OCI-LY7 (cell line): Measurements from ENCODE around the gene INSRR. TPM values are rescaled to one million over a fixed set of nuclear protein-coding genes. Genes with fewer than 3 reads are reported as not detected.

ENCODE experiments used
- BruUV-seq: library from RNA; stranded (reverse); fragments of 400-500 nt; replicated peaks from 2 replicates; lab custom pipeline; 2021; lab: Mats Ljungman, UMichigan
- CTCF ChIA-PET: fragments of 300-600 bp; sonication (Branson Sonifier 250); formaldehyde crosslinking; loops from one replicate; lab custom pipeline; 2022; ENCODE audit warnings: antibody characterized with exemption; ENCODE audit not compliant: unreplicated experiment; lab: Charles Lee
- POLR2A ChIA-PET: fragments of 300-600 bp; sonication (Branson Sonifier 250); formaldehyde crosslinking; loops from one replicate; lab custom pipeline; 2022; ENCODE audit warnings: antibody characterized with exemption; lab: Charles Lee
- DNase-seq: peaks from one replicate; pipeline ENCODE4 v3.0.0-alpha.2; 2015; ENCODE audit warnings: low spot score
- H2AFZ ChIP-seq: fragments of 200-600 bp; sonication (generic), shearing (Covaris generic); 2 replicates; pipeline ENCODE4 v1.6.1; 2014; ENCODE audit warnings: mild to moderate bottlenecking, antibody characterized with exemption, low read length, moderate library complexity
- H3K27ac ChIP-seq: fragments of 200-600 bp; sonication (generic); 2 replicates; pipeline ENCODE4 v1.5.1; 2014; ENCODE audit warnings: mixed run types, low read depth, mild to moderate bottlenecking, moderate library complexity, low read length, inconsistent platforms; ENCODE audit not compliant: poor library complexity, severe bottlenecking
- H3K36me3 ChIP-seq: fragments of 200-600 bp; sonication (generic); 2 replicates; pipeline ENCODE4 v1.6.1; 2014; ENCODE audit warnings: mild to moderate bottlenecking, antibody characterized with exemption, low read length, moderate library complexity, mixed read lengths; ENCODE audit not compliant: insufficient read depth
- H3K4me1 ChIP-seq: fragments of 200-600 bp; sonication (generic); 2 replicates; pipeline ENCODE4 v1.5.1; 2014; ENCODE audit warnings: mild to moderate bottlenecking, low read length; ENCODE audit not compliant: insufficient read depth, poor library complexity, severe bottlenecking
- H3K4me2 ChIP-seq: fragments of 200-600 bp; sonication (generic); 2 replicates; pipeline ENCODE4 v1.6.1; 2014; ENCODE audit warnings: mild to moderate bottlenecking, low read length
- H3K4me3 ChIP-seq: fragments of 200-600 bp; sonication (generic); 2 replicates; pipeline ENCODE4 v1.5.1; 2014; ENCODE audit warnings: mild to moderate bottlenecking, low read depth, low read length; ENCODE audit not compliant: poor library complexity, severe bottlenecking
- H3K79me2 ChIP-seq: fragments of 200-600 bp; sonication (generic); 2 replicates; pipeline ENCODE4 v1.6.1; 2016; ENCODE audit warnings: low read depth, mild to moderate bottlenecking, low read length, moderate library complexity, mixed read lengths; ENCODE audit not compliant: insufficient read depth
- H3K9me2 ChIP-seq: fragments of 200-600 bp; sonication (generic); 2 replicates; pipeline ENCODE4 v1.6.1; 2016; ENCODE audit warnings: mild to moderate bottlenecking, low read length, mixed read lengths; ENCODE audit not compliant: insufficient read depth
- H3K9me3 ChIP-seq: fragments of 200-600 bp; sonication (generic); 2 replicates; pipeline ENCODE4 v1.6.1; 2014; ENCODE audit warnings: mild to moderate bottlenecking, mixed run types, low read length, mixed read lengths
- H4K20me1 ChIP-seq: fragments of 200-600 bp; sonication (generic); 2 replicates; pipeline ENCODE4 v1.6.1; 2014; ENCODE audit warnings: mild to moderate bottlenecking, antibody characterized with exemption, low read length, moderate library complexity, mixed read lengths; ENCODE audit not compliant: insufficient read depth
- EZH2phosphoT487 ChIP-seq: fragments of 200-600 bp; sonication (generic); IDR thresholded peaks from 2 replicates; pipeline ENCODE4 v1.6.1; 2018; ENCODE audit warnings: low read depth, borderline replicate concordance, mild to moderate bottlenecking, mixed run types, antibody characterized with exemption, low read length, moderate library complexity, mixed read lengths
- intact Hi-C: fragments of 100-400 bp; cut with micrococcal nuclease; formaldehyde crosslinking; loops from one replicate; pipeline ENCODE4 v1.10.0; 2022; ENCODE audit not compliant: unreplicated experiment
- total RNA-seq, 2 experiments: library from RNA; depleted of rRNA in 1 of 2; stranded (reverse); fragments of >200 nt in 1 of 2; shearing (Covaris generic) in 1 of 2; gene quantifications; 2 replicates each; pipeline ENCODE4 v1.2.3, GENCODE V29; 2014 to 2022
- TF ChIP-seq, protein P1 (sequence below): fragments of 200-600 bp; sonication (generic); conservative IDR thresholded peaks from 2 replicates; pipeline ENCODE4 v1.5.1; 2014; ENCODE audit warnings: mild to moderate bottlenecking, antibody characterized with exemption, low read length, moderate library complexity, mixed read lengths

The INSRR gene
- total RNA-seq, 2 experiments from 2014 or later = not detected

DNA sequence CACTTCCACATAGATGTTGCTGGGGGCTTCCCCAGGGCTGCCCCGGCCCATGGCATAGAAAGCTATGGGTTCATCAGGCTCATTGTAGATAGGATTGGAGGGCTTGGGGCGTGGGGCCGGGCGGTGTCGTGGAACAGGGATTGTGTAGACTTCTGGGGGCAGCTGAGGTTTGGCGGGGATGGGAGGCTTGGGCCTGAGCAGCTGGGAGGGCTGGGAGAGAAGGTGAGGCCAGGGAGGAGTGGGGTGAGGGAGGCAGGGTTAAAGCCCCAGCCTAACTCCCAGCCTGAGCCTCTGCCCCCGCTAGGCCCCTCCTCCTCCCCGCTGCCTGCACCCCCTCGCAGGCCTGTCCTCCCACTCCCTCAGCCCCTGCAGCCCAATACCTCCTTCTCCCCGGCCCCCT lies 49.6 kb downstream of the INSRR start:
- BruUV-seq = no TSS peak

DNA sequence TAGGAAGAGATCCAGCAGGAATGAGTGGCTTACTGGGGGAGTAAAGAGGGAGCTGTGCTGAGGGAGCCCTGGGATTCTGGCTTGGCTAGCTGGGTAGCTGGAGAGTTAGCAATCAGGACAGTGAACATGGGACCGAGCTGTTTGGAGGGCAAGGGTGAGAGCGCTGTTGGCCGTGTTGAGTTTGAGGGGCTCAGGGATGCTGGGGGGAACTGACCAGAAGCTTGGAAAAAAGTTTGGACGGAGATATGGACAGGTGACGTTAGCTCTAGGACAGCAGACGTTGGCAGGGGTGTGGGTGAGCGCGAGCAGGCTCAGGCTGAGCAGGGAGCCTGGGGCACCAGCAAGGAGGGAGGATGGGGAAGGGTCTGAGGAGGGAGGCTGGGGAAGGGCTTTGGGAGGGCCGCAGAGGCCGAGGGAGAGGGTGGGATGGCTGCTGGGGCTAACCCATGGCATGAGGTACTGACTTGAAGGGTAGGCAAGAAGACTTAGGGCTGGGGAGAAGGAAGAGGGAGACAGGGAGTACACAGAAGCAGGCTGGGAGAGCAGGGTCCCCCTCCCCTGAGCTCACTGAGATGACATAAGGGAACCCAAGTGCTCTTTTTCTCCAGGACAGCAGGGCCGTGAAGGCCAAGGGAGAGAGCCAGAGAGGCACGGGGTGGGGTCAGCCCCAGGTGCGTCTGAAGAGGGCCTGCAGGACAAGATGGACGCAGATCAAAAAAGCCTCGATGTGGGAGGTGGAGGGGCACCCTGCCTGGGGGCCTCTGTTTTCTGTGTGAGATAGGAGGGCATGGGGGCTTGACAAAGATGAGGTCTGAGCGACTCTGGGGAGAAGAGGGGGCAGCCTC lies 50.5 kb downstream of the INSRR start:
- BruUV-seq = no TSS peak
- POLR2A ChIA-PET = interaction anchor here (1.3 kb wide), 1 partner anchor 22 kb away, joined by 3 read pairs; no protein-coding TSS in a partner anchor

More for the DNA sequence above, 49.6 kb downstream of the INSRR start:
- Histone ChIP-seq H3K4me2 (no peak overlapping the region), H3K36me3 (no peaks in the 10 kb centered on the region; the same call in 1 of the 2 replicates), H3K4me1 (peaks cover 14% of the 10 kb centered on the region), H2AFZ (no peak overlapping the region), H3K79me2 (no peaks in the 10 kb centered on the region), H3K4me3 (no peak overlapping the region), H3K9me2 (no peaks in the 10 kb centered on the region), H3K27ac (no peak overlapping the region), H3K9me3 (no peaks in the 10 kb centered on the region), H4K20me1 (no peaks in the 10 kb centered on the region)
- CTCF ChIA-PET = no interaction called here
- TF ChIP-seq, protein P1, sequence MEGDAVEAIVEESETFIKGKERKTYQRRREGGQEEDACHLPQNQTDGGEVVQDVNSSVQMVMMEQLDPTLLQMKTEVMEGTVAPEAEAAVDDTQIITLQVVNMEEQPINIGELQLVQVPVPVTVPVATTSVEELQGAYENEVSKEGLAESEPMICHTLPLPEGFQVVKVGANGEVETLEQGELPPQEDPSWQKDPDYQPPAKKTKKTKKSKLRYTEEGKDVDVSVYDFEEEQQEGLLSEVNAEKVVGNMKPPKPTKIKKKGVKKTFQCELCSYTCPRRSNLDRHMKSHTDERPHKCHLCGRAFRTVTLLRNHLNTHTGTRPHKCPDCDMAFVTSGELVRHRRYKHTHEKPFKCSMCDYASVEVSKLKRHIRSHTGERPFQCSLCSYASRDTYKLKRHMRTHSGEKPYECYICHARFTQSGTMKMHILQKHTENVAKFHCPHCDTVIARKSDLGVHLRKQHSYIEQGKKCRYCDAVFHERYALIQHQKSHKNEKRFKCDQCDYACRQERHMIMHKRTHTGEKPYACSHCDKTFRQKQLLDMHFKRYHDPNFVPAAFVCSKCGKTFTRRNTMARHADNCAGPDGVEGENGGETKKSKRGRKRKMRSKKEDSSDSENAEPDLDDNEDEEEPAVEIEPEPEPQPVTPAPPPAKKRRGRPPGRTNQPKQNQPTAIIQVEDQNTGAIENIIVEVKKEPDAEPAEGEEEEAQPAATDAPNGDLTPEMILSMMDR = no peak
- no peak for TF ChIP-seq EZH2phosphoT487
- intact Hi-C loops = no loop called here
- no peak for DNase-seq
- POLR2A ChIA-PET = no interaction called here

More for the DNA sequence above, 50.5 kb downstream of the INSRR start:
- no peak for DNase-seq
- Histone ChIP-seq H3K9me2 (no peaks in the 10 kb centered on the region), H2AFZ (no peak overlapping the region), H3K4me1 (peaks cover 6% of the 10 kb centered on the region), H3K4me3 (no peak overlapping the region), H3K79me2 (no peaks in the 10 kb centered on the region), H4K20me1 (no peaks in the 10 kb centered on the region), H3K27ac (no peak overlapping the region), H3K4me2 (no peak overlapping the region), H3K36me3 (no peaks in the 10 kb centered on the region; the same call in 1 of the 2 replicates), H3K9me3 (no peaks in the 10 kb centered on the region)
- CTCF ChIA-PET = no interaction called here
- intact Hi-C loops = no loop called here
- TF ChIP-seq, protein P1 = no peak
- no peak for TF ChIP-seq EZH2phosphoT487
